ENCODE data around the gene MORN1.

Gene MORN1

GRCh38 chr1:2284932-2285331 lies 106.4 kb downstream of the MORN1 start:
- TF ChIP-seq ZFP3 (CRISPR knock-in tag; IDR thresholded peaks at IDR 0.05) (no peak), BACH2 (CRISPR knock-in tag; IDR thresholded peaks at IDR 0.05; ENCODE audit: borderline replicate concordance) (no peak), PATZ1 (CRISPR knock-in tag; IDR thresholded peaks at IDR 0.05; ENCODE audit: borderline replicate concordance) (no peak), ZNF565 (CRISPR knock-in tag; conservative IDR thresholded peaks at IDR 0.05; ENCODE audit: low read depth) (no peak), CSRNP3 (CRISPR knock-in tag; IDR thresholded peaks at IDR 0.05) (no peak), PPARA (CRISPR knock-in tag; IDR thresholded peaks at IDR 0.05; ENCODE audit: borderline replicate concordance) (no peak), TOX (CRISPR knock-in tag; IDR thresholded peaks at IDR 0.05; ENCODE audit: borderline replicate concordance) (no peak), TCF4 (CRISPR knock-in tag; IDR thresholded peaks at IDR 0.05; ENCODE audit: borderline replicate concordance) (no peak), SNAI2 (CRISPR knock-in tag; IDR thresholded peaks at IDR 0.05) (no peak), GLIS3 (CRISPR knock-in tag; IDR thresholded peaks at IDR 0.05) (no peak), CREB5 (CRISPR knock-in tag; IDR thresholded peaks at IDR 0.05; ENCODE audit: low read depth) (no peak), ARNTL (CRISPR knock-in tag; IDR thresholded peaks at IDR 0.05; ENCODE audit: borderline replicate concordance, low read depth) (no peak), ZFP30 (CRISPR knock-in tag; IDR thresholded peaks at IDR 0.05) (no peak), ZC3H10 (CRISPR knock-in tag; IDR thresholded peaks at IDR 0.05) (no peak), OSR1 (CRISPR knock-in tag; IDR thresholded peaks at IDR 0.05) (no peak), ISL1 (CRISPR knock-in tag; IDR thresholded peaks at IDR 0.05) (no peak), ZNF8 (CRISPR knock-in tag; IDR thresholded peaks at IDR 0.05) (no peak), POU6F1 (CRISPR knock-in tag; IDR thresholded peaks at IDR 0.05; ENCODE audit: borderline replicate concordance, low read depth) (no peak), ESRRG (CRISPR knock-in tag; IDR thresholded peaks at IDR 0.05) (no peak)
- ATAC-seq, result no peak

GRCh38 chr1:2283991-2284895 lies 107.1 kb downstream of the MORN1 start:
- ATAC-seq, result no peak; the same call in 2 of the 3 replicates
- no peak for TF ChIP-seq OSR1 (CRISPR knock-in tag; IDR thresholded peaks at IDR 0.05)

GRCh38 chr1:2283371-2283990 lies 107.9 kb downstream of the MORN1 start:
- ATAC-seq, result no peak
- no peak for TF ChIP-seq ZNF565 (CRISPR knock-in tag; conservative IDR thresholded peaks at IDR 0.05; ENCODE audit: low read depth)
- no peak for TF ChIP-seq BACH2 (CRISPR knock-in tag; IDR thresholded peaks at IDR 0.05; ENCODE audit: borderline replicate concordance)
- no peak for TF ChIP-seq TSHZ2 (CRISPR knock-in tag; IDR thresholded peaks at IDR 0.05)
- no peak for TF ChIP-seq ARNTL (CRISPR knock-in tag; IDR thresholded peaks at IDR 0.05; ENCODE audit: borderline replicate concordance, low read depth)
- no peak for TF ChIP-seq ZNF8 (CRISPR knock-in tag; IDR thresholded peaks at IDR 0.05)
- TF ChIP-seq ISL1 (CRISPR knock-in tag; IDR thresholded peaks at IDR 0.05), result no peak
- no peak for TF ChIP-seq CREB5 (CRISPR knock-in tag; IDR thresholded peaks at IDR 0.05; ENCODE audit: low read depth)
- no peak for TF ChIP-seq CSDC2 (CRISPR knock-in tag; IDR thresholded peaks at IDR 0.05)
- TF ChIP-seq ZNF70 (CRISPR knock-in tag; IDR thresholded peaks at IDR 0.05), result no peak
- no peak for TF ChIP-seq ZFP30 (CRISPR knock-in tag; IDR thresholded peaks at IDR 0.05)
- TF ChIP-seq CSRNP3 (CRISPR knock-in tag; IDR thresholded peaks at IDR 0.05), result no peak
- TF ChIP-seq OSR1 (CRISPR knock-in tag; IDR thresholded peaks at IDR 0.05), result no peak
- TF ChIP-seq TOX (CRISPR knock-in tag; IDR thresholded peaks at IDR 0.05; ENCODE audit: borderline replicate concordance), result no peak
- no peak for TF ChIP-seq ESRRG (CRISPR knock-in tag; IDR thresholded peaks at IDR 0.05)
- TF ChIP-seq GLIS3 (CRISPR knock-in tag; IDR thresholded peaks at IDR 0.05), result no peak
- TF ChIP-seq TCF4 (CRISPR knock-in tag; IDR thresholded peaks at IDR 0.05; ENCODE audit: borderline replicate concordance), result no peak
- TF ChIP-seq ZC3H10 (CRISPR knock-in tag; IDR thresholded peaks at IDR 0.05), result no peak
